ENCODE measurements around the gene SPART. TPM values are rescaled to one million over a fixed set of nuclear protein-coding genes. Genes with fewer than 3 reads are reported as not detected.
"Not testable (repeated sequence)": the region's sequence is repeated elsewhere in the genome, so short reads cannot be mapped to it uniquely, and the experiment has no call there.

SPART gene
- total and polyA plus RNA-seq, 2 experiments from 2014 or later: 29.4 to 34.2 TPM

- Histone ChIP-seq H3K4me3 (no peak overlapping the region), H3K9me3 (ENCODE audit: low read depth) (no peaks in the 10 kb centered on the region), H3K36me3 (peaks cover 33% of the 10 kb centered on the region), H3K27me3 (no peaks in the 10 kb centered on the region), H3K27ac (no peak overlapping the region), H3K4me1 (ENCODE audit: low read depth) (no peaks in the 10 kb centered on the region)
- TF ChIP-seq CTCF (IDR thresholded peaks at IDR 0.05; ENCODE audit: low read depth, low read length): no peak
- no peak for DNase-seq (ENCODE audit: low read depth in 1 of 2, low spot score in 1 of 2)
These were observed 17.4 kb downstream of the SPART start for GRCh38 chr13:36328821-36329220.

- Histone ChIP-seq H3K27me3 (no peaks in the 10 kb centered on the region), H3K4me3 (no peak overlapping the region), H3K9me3 (ENCODE audit: low read depth) (no peaks in the 10 kb centered on the region), H3K36me3 (peaks cover 37% of the 10 kb centered on the region), H3K4me1 (ENCODE audit: low read depth) (no peaks in the 10 kb centered on the region), H3K27ac (no peak overlapping the region)
- TF ChIP-seq CTCF (IDR thresholded peaks at IDR 0.05; ENCODE audit: low read depth, low read length): no peak
- no peak for DNase-seq (ENCODE audit: low read depth in 1 of 2, low spot score in 1 of 2)
These were observed 20.3 kb downstream of the SPART start for GRCh38 chr13:36325912-36326311.

GRCh38 chr13:36324881-36325280 lies 21.3 kb downstream of the SPART start:
- DNase-seq (ENCODE audit: low read depth in 1 of 2, low spot score in 1 of 2); H3K27ac ChIP-seq; H3K9me3 ChIP-seq (ENCODE audit: low read depth); H3K4me3 ChIP-seq; H3K27me3 ChIP-seq; H3K4me1 ChIP-seq (ENCODE audit: low read depth): not testable (repeated sequence)
- H3K36me3 ChIP-seq: peaks cover 37% of the 10 kb centered on the region

GRCh38 chr13:36323951-36324566 lies 22.1 kb downstream of the SPART start:
- Histone ChIP-seq H3K27ac (no peak overlapping the region), H3K27me3 (no peaks in the 10 kb centered on the region), H3K36me3 (peaks cover 36% of the 10 kb centered on the region), H3K4me3 (no peak overlapping the region), H3K9me3 (ENCODE audit: low read depth) (no peaks in the 10 kb centered on the region), H3K4me1 (ENCODE audit: low read depth) (no peaks in the 10 kb centered on the region)
- TF ChIP-seq CTCF (IDR thresholded peaks at IDR 0.05; ENCODE audit: low read depth, low read length): no peak
- peak in 1 of 2 donors; percentile 32 for DNase-seq (ENCODE audit: low read depth in 1 of 2, low spot score in 1 of 2)

GRCh38 chr13:36323408-36323807 lies 22.8 kb downstream of the SPART start:
- TF ChIP-seq CTCF (IDR thresholded peaks at IDR 0.05; ENCODE audit: low read depth, low read length): no peak
- DNase-seq (ENCODE audit: low read depth in 1 of 2, low spot score in 1 of 2): no peak
- no peaks in the 10 kb centered on the region for H3K27me3 ChIP-seq
- no peaks in the 10 kb centered on the region for H3K4me1 ChIP-seq (ENCODE audit: low read depth)
- peaks cover 34% of the 10 kb centered on the region for H3K36me3 ChIP-seq
- no peak overlapping the region for H3K27ac ChIP-seq
- H3K9me3 ChIP-seq (ENCODE audit: low read depth): no peaks in the 10 kb centered on the region
- no peak overlapping the region for H3K4me3 ChIP-seq

- not testable (repeated sequence) for H3K27me3 ChIP-seq; H3K4me1 ChIP-seq (ENCODE audit: low read depth); H3K4me3 ChIP-seq; H3K9me3 ChIP-seq (ENCODE audit: low read depth); H3K27ac ChIP-seq
- DNase-seq (ENCODE audit: low read depth in 1 of 2, low spot score in 1 of 2): peak in 1 of 2 donors; percentile 36
- H3K36me3 ChIP-seq: peaks cover 10% of the 10 kb centered on the region
These were observed 26.4 kb downstream of the SPART start for GRCh38 chr13:36319793-36320192.

Data from cardiac muscle cell (in vitro differentiated cells and primary cell).